SK-N-MC (cell line): Measurements from ENCODE around the gene HOXA5.

Source experiments
- EZH2 ChIP-seq: fragments of 200-600 bp; sonication (generic); IDR thresholded peaks from one replicate; pipeline ENCODE4 v1.6.1; 2017; ENCODE audit warnings: antibody characterized with exemption
- FOXP2 ChIP-seq: optimal IDR thresholded peaks from 2 replicates; pipeline ENCODE3; 2011; ENCODE audit warnings: mild to moderate bottlenecking, moderate library complexity; ENCODE audit not compliant: insufficient read depth; ENCODE audit errors: extremely low read length, control extremely low read depth
- POLR2AphosphoS5 ChIP-seq: IDR thresholded peaks from 2 replicates; pipeline ENCODE4 v1.6.1; 2012; ENCODE audit warnings: mild to moderate bottlenecking, low read depth, low read length, borderline replicate concordance

- TF ChIP-seq POLR2AphosphoS5: no peak
- no peak for TF ChIP-seq EZH2
- TF ChIP-seq FOXP2: no peak
These were observed 52.4 kb downstream of the HOXA5 start for GRCh38 chr7:27091105-27091504.
